AG10803 (cell line): ENCODE data around the gene PISD.
"Not testable (repeated sequence)": the region's sequence is repeated elsewhere in the genome, so short reads cannot be mapped to it uniquely, and the experiment has no call there.

Source experiments
- DNase-seq: peaks from one replicate; pipeline ENCODE4 v3.0.0; 2010; ENCODE audit warnings: low read depth
- H3K4me3 ChIP-seq: 2 replicates; pipeline ENCODE4 v1.5.1; 2011; ENCODE audit warnings: mild to moderate bottlenecking, low read length, control low read depth
- CTCF ChIP-seq: conservative IDR thresholded peaks from 2 replicates; pipeline ENCODE4 v1.5.1; 2011; ENCODE audit warnings: mild to moderate bottlenecking, low read length, control low read depth, inconsistent platforms

PISD gene

GRCh38 chr22:31661851-31662667 is at the start of gene PISD:
PISD (minus strand) TSS chr22:31662215; CDS start chr22:31662208, 7 bp downstream.
- DNase-seq: peak; percentile 91
- TF ChIP-seq CTCF: no peak

GRCh38 chr22:31711226-31711625 is 49.2 kb upstream of the PISD start:
- not testable (repeated sequence) for H3K4me3 ChIP-seq
- peak; percentile 36 for DNase-seq

More at GRCh38 chr22:31661851-31662667, at the start of gene PISD:
- H3K4me3 ChIP-seq: peak within 1 kb of the TSS; percentile 99

GRCh38 chr22:31707519-31707918 is 45.5 kb upstream of the PISD start:
- TF ChIP-seq CTCF: no peak
- DNase-seq: no peak
- no peak overlapping the region for H3K4me3 ChIP-seq

DNA sequence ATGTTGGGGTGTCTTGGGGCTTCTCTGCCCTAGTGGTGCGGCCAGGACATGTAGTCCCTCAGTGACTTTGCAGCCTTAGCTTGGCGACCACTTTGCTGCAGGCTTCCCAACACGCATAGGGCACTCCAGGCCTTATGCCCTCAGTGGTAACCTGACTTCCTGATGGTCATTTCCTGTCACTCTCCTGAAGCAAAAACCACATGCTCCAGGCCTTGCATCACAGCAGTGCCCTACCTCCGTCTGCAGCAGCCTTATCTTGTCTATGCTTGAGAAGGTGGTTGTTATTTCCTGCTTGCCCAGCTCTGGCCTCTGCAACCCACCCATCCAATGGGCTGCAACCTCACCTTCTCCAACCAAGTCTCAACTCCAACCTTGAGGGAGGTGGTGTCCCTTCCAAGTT is 33.4 kb upstream of the PISD start:
- no peak overlapping the region for H3K4me3 ChIP-seq
- no peak for DNase-seq
- no peak for TF ChIP-seq CTCF

GRCh38 chr22:31694046-31694445 is 32.0 kb upstream of the PISD start:
- DNase-seq, H3K4me3 ChIP-seq: not testable (repeated sequence)

- H3K4me3 ChIP-seq: no peak overlapping the region
- 0 out of 2 replicates have a peak, but pooled peaks have one; percentile 2 for TF ChIP-seq CTCF
- DNase-seq: peak; percentile 48
Measured at GRCh38 chr22:31692186-31692886, 30.3 kb upstream of the PISD start.

DNA sequence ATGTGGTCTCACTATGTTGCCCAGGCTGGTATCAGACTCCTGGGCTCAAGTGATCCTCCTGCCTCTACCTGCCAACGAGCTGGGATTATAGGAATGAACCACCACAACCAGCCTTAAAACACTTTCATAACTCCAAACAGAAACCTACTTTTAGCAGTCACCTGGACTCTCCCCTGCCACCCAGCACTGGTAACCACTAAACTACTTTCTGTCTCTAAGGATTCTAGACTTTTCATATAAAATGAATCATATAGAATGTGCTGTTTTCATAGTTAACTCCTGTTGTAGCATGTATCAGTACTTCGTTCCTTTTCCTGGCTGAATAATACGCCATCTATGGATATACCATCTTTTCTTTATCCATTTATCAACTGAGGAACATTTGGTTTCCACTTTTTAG is 29.4 kb upstream of the PISD start:
- no peak overlapping the region for H3K4me3 ChIP-seq
- TF ChIP-seq CTCF: no peak
- DNase-seq: no peak
